HG03060 (cell line): ENCODE results near the gene PINLYP.
"Not testable (repeated sequence)": the region's sequence is repeated elsewhere in the genome, so short reads cannot be mapped to it uniquely, and the experiment has no call there.

Experiments used
- ATAC-seq: cut with Tn5 transposase; IDR thresholded peaks from one replicate; pipeline ENCODE4 v1.9.1; 2021; ENCODE audit warnings: low read depth, moderate number of reproducible peaks; ENCODE audit not compliant: unreplicated experiment

PINLYP gene

GRCh38 chr19:43547926-43548325 is 27.7 kb upstream of the PINLYP start:
- ATAC-seq, result not testable (repeated sequence)

GRCh38 chr19:43548706-43549105 is 26.9 kb upstream of the PINLYP start:
- no peak for ATAC-seq

DNA sequence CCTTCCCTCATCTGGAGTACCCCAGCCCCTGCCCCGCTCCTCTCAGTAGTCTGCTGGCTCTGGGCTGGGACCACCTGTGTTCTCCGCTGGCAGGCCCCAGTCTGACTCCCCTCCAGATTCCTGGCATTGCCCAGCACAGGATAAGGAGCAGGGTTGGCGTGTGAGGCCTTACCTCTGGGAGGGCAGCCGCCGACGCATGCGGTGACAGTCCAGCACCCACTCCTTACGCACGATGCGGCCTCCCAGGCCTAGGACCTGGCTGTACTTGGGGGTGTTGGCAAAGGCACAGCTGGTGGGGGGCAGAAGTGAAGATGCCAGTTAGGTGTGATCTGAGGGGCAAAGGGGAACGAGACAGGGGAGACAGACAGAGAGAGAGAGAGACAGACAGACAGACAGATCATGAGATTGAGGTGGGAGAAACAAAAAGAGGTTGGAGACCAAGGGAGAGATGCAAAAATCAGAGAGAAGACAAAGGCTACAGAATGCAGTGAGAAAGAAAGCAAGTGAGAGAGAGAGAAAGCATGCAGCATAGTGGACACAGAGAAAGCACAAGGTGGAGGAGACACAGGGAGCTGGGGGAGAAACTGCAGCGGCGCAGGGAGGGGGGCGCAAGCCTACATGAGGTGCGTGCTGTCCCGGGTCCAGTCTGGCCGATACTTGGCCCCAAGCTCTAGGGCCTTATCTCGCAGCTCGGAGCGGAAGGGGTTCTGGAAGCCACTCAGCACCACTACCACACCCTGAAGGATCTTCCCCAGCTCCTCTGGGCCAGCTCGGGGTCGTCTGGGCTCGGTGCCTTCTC is 24.0 kb upstream of the PINLYP start:
- ATAC-seq, result no peak

GRCh38 chr19:43552198-43552450 is 23.5 kb upstream of the PINLYP start:
- ATAC-seq, result no peak

- no peak for ATAC-seq
Measured at GRCh38 chr19:43552616-43553015, 23.0 kb upstream of the PINLYP start.

DNA sequence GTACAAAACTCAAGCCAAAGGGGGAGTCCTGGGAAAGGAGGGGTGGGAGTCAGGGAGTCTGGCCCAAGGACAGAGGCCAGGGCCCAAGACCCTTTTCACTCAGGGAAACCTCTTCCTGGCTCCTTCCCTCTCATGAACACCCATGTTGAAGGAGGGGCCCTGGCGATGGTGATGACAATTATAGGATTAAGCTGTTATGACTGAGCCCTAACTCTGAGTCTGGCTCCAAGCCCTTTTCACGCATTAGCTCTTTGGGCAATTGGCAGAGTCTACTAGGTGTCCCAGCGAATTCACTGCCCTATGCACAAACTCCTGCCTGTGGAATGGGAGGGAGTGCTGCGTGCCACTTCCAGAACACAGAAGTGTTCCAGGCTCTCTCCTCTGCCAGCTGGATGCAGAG is 21.9 kb upstream of the PINLYP start:
- no peak for ATAC-seq

DNA sequence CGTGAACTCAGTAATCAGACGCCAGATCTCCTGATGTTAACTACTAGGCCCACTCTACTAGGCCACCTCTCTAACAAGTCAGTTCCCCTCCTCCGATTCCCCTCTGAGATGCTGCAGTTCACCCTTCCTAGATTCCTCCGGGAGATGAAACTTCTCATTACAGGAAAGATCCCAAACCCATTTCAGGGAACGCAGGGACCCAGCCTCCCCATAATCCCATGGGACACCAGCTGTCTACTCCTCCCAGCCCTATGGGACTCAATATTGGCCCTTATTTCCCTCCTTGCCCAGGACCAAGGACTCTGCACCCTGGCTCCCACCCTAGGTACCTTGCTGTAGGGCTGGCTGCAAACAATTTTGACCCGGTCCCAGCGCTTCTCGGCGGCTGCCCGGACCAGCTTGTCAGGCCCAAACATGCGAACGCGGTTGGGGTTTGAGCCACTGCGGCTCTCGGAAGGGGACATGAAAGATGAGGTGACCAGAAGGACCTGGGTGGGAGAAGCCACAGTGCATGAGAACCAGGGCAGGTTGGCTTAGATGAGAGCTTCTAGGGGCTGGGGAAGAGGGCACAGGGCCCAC is 21.2 kb upstream of the PINLYP start:
- no peak for ATAC-seq

GRCh38 chr19:43555185-43555770 is 20.3 kb upstream of the PINLYP start:
- no peak for ATAC-seq

DNA sequence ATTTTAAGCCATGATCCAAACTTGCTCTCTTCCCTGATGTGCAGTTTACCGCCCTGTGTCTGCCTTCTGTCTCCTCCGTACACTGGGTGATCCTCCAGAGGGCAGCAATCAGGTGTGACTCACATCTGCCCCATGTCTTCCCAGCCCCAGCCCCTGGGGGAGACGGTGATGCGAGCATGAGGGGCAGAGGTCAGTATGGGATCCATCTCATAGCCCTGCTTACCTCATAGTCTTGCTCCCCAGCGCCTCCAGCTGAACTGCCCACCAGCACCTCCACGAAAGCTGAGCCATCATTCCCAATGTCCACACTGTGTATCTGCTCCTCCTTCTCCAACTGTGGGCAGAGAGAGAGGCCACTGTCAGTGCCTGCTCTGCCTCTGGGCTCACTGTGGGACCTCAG is 14.9 kb upstream of the PINLYP start:
- no peak for ATAC-seq

GRCh38 chr19:43561139-43561970 is 14.2 kb upstream of the PINLYP start:
- ATAC-seq, result no peak

DNA sequence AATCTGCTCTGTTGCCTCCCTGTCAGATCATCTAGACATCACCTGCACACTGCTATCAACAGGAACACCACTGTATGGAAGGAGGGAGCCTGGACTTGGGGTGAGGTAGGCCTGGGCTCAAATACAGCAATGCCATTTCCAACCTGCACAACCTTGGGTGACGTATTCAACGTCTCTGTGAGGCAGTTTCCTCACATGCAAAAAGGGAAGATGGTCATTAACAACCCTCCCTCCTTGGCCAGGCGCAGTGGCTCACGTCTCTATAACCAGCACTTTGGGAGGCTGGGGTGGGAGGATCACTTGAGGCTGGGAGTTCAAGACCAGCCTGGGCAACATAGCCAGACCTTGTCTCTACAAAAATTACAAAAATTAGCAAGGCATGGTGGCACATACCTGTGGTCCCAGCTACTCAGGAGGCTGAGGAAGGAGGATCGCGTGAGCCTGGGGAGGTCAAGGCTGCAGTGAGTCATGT is 13.3 kb upstream of the PINLYP start:
- no peak for ATAC-seq

DNA sequence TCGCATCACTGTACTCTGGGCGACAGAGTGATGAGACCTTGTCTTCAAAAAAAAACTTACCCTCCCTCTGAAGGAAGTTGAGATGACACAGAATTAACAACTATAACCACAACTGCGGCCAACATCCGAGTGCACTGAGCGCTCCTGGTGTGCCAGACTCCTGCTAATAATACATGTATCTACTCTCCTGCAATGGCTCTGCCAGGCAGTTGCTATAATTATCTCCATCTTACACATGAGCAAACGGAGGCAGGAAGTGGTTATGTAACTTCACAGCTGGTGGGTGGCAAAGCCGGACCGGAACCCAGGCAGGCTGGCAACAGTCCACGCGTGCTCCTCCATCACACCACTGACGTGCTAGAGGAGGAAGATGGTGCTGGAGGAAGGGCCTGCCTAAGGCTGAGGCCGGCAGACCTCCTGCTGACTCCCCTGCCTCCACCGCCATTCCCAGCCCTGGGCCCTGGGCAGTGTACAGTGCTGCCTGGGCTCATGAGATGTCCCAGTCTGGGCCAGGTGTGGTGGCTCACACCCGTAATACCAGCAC is 12.8 kb upstream of the PINLYP start:
- ATAC-seq, result no peak

DNA sequence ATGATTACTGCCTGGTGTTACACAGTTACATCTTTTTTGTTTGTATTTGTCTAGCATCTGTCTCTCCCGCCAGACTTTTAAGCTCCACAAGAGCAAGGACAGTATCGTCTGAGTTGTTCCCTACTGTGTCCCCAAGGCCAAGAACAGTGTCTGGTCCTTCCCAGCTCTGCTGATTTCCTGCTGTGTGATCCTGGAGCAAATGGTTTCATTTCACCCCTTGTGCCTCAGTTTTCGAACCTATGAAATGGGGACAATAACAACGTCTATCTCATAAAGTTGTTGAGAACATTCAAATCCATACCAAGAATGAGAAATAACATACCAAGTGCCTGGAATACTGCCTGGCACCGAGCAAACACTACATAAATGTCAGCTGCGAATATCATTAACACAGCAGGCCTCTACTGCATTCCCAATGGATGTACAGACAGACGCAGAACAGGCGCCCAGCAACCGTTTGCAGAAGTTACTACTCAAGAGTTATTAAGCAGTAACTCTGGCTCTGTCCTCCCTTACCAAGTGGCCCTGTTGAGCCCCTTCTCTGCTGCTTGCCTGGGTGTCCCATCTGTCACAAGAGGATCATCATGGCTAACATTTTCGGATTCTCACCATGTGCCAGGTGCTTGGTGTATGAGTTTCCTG is 11.7 kb upstream of the PINLYP start:
- ATAC-seq, result no peak

DNA sequence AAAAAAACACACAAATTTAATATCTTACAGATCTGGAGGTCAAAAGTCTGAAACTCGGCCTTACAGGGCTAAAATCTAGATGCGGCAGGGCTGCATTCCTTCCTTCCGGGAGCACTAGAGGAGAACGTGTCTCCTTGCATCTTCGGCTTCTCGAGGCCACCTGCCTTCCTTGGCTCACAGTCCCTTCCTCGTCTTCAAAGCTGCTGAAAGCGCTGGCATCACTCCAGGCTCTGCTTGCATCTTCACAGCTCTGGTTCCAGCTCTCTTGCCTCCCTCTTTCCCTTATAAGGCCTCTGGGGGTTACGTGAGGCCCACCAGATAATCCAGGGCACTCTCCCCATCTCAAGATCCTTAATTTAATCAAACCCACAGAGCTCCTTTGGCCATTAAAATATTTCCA is 10.8 kb upstream of the PINLYP start:
- ATAC-seq, result no peak

DNA sequence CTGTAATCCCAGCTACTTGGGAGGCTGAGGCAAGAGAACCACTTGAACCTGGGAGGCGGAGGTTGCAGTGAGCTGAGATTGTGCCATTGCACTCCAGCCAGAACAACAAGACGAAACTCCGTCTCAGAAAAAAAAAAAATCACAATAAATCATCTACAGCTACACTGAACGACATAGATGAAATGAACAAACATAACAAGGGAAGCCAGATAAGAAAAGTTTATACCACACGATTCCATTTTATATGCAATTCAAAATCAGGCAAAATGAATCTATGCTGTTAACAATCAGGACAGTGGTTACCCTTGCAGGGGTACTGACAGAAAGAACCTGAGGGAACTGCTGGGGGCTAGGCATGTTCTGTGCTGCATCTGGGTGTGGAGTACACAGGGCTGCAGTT is 5.9 kb upstream of the PINLYP start:
- no peak for ATAC-seq

GRCh38 chr19:43570174-43570791 is 5.3 kb upstream of the PINLYP start:
- ATAC-seq, result no peak

GRCh38 chr19:43572171-43572588 is 3.4 kb upstream of the PINLYP start:
- ATAC-seq, result no peak

GRCh38 chr19:43574424-43575155 is 1.0 kb upstream of the PINLYP start:
- no peak for ATAC-seq
